Non-pigmented ciliary epithelial cell (primary cell): ENCODE results near the gene ALKBH7.
"Not testable (repeated sequence)": the region's sequence is repeated elsewhere in the genome, so short reads cannot be mapped to it uniquely, and the experiment has no call there.

Experiments
- DNase-seq: peaks from one replicate; pipeline ENCODE4 v3.0.0-alpha.2; 2010; ENCODE audit warnings: low read depth

The ALKBH7 gene

DNA sequence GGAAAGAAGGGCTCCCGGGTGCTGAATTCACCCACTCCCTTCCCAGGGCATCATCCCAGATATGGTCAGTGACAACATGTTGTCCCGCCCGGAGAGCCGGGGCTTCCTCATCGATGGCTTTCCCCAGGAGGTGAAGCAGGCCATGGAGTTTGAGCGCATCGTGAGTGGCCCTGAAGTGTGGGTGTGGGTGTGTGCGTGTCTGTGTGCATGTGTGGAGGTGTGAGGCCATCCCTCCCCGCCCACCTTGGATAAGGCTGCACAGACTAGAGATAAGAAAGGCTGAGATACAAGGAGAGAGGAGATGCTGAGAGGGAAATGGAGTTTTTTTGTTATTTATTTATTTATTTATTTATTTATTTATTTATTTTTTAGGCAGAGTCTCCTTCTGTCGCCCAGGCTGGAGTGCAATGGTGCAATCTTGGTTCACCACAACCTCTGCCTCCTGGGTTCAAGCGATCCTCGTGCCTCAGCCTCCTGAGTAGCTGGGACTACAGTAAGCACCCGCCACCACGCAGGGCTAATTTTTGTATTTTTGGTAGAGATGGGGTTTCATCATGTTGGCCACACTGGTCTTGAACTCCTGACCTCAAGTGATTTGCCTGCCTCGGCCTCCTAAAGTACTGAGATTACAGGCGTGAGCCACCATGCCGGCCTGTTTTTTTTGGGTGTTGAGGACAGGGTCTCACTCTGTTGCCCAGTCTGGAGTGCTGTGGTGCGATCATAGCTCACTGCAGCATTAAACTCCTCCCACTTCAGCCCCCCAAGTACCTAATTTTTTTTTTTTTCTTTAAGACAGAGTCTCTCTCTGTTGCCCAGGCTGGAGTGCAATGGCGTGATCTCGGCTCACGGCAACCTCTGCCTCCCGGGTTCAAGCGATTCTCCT is 27.7 kb downstream of the ALKBH7 start:
- not testable (repeated sequence) for DNase-seq

- DNase-seq, result no peak
Observed at GRCh38 chr19:6402058-6402457, 29.5 kb downstream of the ALKBH7 start.

DNA sequence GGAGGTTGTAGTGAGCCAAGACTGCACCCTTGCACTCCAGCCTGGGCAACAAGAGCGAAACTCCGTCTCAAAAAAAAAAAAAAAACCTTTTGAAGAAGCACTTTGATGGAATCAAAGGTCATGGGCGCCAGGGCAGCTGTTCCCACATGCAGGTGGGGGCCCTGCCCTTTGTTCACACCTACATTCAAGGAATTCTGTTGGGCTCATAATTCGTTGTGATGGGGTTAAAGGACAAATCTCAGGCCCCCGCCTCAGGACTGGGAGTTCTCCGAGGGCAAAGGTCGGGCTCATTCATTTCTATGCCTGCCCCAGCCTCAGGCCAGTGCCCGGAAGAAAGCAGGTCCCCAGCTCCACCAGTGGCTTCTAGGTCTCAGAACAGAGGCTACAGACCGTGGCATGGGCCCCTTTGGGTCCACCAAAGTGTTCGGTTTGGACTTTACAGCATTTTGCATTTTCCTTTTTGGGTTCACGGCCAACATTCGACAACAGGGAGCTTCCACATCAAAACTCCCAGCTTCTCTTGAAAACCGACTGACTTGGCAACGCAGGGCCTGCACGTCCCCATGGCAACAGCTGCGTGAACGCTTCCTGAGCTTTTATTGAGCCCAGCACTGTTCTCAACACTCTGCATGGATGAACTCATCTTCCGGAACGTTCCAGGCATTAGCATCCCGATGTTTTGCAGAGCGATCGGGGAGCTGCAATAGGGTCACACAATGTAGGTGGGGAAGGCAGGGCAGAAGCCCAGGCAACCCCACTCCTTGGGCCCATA is 30.4 kb downstream of the ALKBH7 start:
- peak; percentile 60 for DNase-seq

DNA sequence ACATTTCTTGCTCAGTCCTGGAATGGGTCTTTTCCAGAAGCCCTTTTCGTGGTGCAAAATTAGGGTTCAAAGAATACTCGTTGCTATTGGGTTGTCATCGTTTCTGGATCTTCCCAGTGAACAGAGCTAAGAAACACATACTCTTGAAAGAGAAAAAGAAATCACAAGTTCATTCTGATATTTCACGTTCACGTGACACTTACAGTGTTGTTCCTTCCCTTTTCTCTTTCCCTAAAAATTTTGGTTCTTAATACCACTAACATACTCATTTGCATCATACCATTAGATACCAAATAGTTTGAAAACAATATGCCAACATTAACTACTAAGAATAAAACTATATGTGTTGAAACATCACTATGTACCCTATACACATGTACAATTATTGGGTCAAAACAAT is 33.8 kb downstream of the ALKBH7 start:
- no peak for DNase-seq

- DNase-seq, result no peak
Observed at GRCh38 chr19:6409346-6409745, 36.8 kb downstream of the ALKBH7 start.

DNA sequence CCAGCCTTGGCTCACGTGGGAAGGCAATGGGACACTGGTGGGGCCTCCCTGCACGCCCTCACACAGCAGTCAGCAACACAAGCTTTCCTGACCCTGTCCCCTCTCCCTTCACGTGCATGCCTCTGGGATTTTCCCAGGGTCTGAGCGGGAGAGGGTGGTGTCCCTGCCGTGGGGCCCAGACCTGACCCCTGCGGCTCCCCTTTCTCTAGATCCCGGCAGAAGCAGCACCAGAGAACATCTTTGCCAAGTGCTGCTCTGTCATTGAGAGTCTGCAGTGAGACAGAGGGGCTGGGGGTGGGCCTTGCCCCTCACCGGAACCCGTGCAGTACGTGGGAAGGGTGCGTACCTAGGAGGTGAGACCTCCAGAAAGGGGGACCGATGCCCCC is 39.5 kb downstream of the ALKBH7 start:
- DNase-seq, result no peak

DNA sequence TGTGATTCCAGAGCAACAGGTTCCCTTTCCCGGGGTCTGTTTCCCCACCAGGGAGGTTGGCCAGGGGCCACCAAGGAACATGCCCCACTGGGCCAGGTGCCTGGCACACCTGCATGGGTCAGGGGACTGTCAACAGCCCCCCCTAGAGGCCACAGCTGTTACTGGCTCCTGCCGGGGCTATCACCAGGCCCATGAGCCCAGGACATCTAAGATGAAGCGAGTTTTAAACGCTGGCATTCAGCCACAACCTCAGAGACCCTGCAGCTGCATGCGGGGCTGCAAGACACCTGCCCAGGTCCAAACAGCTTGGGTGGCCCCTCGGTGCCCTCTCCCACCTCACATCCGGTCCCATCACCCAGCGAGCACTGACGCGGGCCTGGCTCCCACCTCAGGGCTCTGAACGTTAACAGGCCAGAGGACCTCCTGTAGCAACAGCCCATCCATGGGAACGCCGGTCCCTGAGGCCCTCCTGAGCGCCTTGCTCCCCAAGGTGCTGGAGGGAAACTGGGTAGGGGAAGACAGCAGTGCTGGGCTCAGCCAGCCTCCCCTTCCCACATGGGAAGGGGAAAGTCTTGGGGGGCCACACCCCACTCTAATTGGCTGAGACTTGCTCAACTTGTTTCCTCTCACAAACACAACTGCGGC is 40.0 kb downstream of the ALKBH7 start:
- no peak for DNase-seq

DNA sequence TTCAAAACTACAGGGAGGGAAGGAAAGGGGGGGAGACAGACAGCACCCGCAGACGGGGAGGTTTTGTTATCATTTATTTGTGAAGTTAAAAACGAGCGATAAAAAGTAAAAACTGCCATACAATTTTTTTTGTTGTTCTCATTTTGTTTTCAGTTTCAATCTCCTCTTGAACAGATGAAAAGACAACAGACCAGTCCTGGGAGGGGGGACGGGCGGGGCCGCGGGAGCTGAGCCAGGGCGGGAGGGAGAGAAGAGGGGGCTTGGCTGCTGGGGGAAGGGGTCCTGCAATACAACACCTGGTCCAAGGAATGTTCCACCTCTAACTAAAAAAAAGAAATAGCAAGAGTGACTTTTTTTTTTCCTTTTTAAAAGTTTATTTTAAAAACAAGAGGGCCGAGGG is 40.7 kb downstream of the ALKBH7 start:
- no peak for DNase-seq

DNA sequence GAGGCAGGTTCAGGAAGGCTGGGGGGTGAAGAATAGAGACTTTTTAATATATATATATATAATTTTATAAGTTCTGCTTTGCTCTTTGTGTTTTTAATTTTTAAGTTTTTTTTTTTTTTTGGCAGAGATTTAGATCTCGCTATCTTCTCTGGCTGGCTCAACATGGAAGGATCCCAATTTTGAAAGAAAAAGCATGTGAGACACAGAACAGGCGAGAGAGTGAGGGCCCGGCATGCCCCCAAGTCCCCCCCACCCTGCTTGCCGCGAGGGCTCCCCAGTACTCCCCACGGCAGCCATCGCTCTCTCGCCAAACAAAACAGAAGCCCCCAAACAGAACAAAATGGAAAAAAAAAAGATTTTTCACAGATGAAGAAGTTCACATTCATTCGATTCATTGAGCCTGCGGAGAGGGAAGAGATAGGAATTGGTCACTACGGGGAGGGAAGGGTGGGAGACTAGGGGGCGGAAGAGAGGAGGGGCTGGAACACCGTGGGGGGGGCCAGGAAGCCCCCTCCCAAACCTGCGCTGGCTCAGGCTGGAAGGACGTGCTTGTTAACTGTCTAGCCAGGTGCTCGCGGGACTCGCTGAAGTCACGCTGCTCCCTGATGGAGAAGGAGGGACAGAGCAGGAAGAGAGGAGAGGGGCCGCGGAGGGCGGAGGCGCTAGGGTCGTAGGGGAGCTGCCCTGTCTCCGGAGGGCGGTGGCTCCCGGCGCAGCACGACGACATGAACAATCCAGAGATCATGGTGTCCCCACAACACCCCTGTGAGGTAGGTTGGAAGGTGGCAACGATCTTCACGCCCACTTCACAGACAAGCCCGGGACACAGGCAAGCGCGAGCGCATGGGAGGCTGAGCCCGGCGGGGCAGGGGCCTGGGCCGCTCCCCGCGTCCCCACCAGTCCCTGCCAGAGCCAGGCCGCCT is 41.4 kb downstream of the ALKBH7 start:
- no peak for DNase-seq

DNA sequence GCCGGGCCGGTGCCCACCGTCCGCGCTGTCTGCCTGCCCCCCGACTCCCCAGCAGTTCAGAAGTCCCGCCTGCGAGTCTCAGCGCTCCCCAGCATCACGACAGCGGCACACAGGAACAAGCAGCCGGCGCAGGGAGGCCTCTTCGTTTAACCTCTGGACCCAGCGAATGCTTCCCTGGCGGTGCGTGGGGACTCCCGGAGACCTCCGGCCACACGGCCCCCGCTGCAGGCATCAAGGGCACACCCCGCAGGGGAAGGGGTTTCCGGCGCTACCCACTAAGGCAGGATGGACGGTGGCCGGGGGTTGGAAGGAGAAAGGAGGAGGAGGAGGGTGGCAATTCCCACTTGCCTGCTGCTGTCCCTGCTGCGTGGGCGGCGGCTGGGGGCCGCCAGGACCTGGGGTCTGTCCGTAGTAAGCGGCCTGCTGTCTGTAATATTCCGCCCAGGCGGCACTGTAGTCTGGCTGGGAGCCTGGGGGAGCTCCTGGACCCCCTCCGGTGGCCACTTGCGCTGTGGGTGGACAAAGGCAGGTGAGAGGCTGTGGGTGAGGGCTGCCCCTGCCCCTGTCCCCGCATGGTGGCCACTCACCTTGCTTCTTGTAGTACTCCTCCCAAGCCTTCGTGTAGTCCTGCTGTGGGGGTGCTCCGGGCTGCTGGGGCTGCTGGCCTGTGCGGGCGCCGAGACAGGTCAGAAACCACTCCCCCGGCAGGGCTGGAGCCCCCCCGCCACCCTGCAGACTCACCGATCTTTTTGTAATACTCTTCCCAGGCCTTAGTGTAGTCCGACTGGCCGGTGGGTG is 42.4 kb downstream of the ALKBH7 start:
- DNase-seq, result no peak

GRCh38 chr19:6415591-6416190 is 43.1 kb downstream of the ALKBH7 start:
- no peak for DNase-seq

- DNase-seq, result no peak
Observed at GRCh38 chr19:6416658-6417405, 44.2 kb downstream of the ALKBH7 start.

GRCh38 chr19:6417713-6418561 is 45.3 kb downstream of the ALKBH7 start:
- no peak for DNase-seq

GRCh38 chr19:6418562-6418932 is 46.0 kb downstream of the ALKBH7 start:
- no peak for DNase-seq

DNA sequence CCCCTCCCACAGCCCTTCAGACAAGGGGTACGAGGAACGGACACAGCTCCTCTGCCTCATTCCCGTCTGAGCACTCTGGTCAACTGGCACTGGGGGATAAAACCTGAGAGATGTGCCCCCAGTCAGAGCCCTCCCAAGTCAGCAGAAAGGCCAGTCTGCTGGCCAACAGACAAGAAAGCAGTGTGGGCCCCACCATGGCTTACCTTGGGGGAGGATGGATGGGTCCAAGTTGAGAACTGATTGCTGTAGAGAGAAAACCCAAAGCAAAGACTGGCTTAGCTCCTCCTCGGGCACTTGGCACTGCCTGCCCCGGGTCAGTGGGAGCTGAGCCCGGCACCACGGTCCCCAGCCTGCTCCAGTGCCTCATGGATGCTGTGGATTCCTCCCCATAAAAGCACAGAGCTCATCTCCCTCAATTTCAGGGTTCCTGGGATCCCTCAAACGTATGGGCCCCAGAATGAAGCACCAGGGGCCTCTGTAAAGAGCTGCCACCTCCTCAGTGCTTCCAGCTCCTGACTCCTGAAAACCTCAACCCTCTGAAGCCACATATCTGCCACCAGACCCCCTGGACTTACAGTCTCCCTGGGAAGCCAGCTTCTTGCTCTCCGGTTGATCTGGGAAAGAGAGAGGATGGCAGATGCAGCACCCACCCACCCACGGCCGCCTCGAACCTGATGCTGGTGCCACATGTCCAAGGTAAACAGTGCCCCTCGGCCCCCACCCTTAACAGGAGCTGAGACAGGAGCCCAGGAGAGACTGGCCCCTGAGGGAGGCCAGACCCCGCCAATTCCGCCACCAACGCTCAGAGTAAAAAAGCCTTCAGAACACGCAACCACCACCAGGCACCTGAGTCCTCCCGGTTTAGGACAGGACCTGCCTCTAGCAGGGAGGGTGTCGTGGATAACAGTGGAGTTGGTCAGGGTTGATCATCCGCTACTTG is 48.8 kb downstream of the ALKBH7 start:
- no peak for DNase-seq

DNA sequence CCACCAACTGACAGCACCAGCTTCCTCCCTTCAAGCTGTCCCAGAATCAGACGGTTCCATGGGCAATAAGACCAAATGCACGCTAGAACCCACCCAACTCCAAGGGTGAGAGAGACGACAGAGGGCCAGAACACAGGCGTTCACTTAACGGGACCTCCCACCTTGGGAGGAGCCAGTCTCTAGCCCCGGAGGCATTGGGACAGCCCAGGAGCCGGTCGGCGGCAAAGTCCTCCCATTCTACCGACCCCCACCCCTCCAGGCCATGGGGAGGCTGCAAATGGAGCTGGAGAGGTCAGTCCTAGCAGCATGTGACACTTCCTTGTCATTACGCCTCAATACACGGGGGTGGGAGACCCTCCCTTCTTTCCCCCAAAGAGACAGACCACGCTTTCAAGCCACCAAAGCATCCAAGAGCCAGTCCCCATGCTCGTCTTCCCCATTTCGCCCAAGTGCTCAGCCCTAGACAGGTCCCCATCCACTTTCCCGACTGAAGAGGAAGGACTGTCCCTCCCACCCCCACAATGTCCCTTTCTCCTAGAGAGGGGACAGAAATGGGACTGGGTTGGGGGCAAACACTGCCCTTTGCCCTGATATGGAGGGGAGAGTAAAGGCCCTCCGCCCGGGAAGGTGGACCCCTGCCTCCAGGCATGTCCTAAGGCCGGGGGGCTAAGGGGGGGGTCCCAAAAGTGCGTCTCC is 51.1 kb downstream of the ALKBH7 start:
- DNase-seq, result peak; percentile 10
